AG09309 (cell line): ENCODE results near the gene OSBPL10.

Experiments used
- DNase-seq: peaks from one replicate; pipeline ENCODE4 v3.0.0-alpha.2; 2010; ENCODE audit warnings: low read depth
- H3K4me3 ChIP-seq: 2 replicates; pipeline ENCODE4 v1.5.1; 2011; ENCODE audit warnings: mild to moderate bottlenecking, low read depth, low read length, moderate library complexity; ENCODE audit not compliant: control insufficient read depth
- CTCF ChIP-seq: IDR thresholded peaks from 2 replicates; pipeline ENCODE4 v1.5.1; 2011; ENCODE audit warnings: mild to moderate bottlenecking, low read depth, low read length, inconsistent platforms; ENCODE audit not compliant: insufficient read depth, control insufficient read depth; ENCODE audit errors: missing control alignments

Gene OSBPL10

GRCh38 chr3:31836131-31837075 is 144.7 kb downstream of the OSBPL10 start:
- no peak overlapping the region for H3K4me3 ChIP-seq
- no peak for TF ChIP-seq CTCF
- DNase-seq, result no peak

- DNase-seq, result peak; percentile 4
- no peak overlapping the region for H3K4me3 ChIP-seq
- no peak for TF ChIP-seq CTCF
Observed at GRCh38 chr3:31833391-31834190, 147.5 kb downstream of the OSBPL10 start.

GRCh38 chr3:31832551-31832950 is 148.5 kb downstream of the OSBPL10 start:
- no peak overlapping the region for H3K4me3 ChIP-seq
- no peak for TF ChIP-seq CTCF
- no peak for DNase-seq

- no peak overlapping the region for H3K4me3 ChIP-seq
Observed at GRCh38 chr3:31831591-31831990, 149.5 kb downstream of the OSBPL10 start.

GRCh38 chr3:31829826-31830426 is 151.1 kb downstream of the OSBPL10 start:
- no peak for TF ChIP-seq CTCF
- DNase-seq, result no peak
- no peak overlapping the region for H3K4me3 ChIP-seq

More at GRCh38 chr3:31831591-31831990, 149.5 kb downstream of the OSBPL10 start:
- TF ChIP-seq CTCF, result no peak
- DNase-seq, result no peak

- no peak for TF ChIP-seq CTCF
- no peak overlapping the region for H3K4me3 ChIP-seq
- DNase-seq, result no peak
Observed at GRCh38 chr3:31829010-31829409, 152.1 kb downstream of the OSBPL10 start.
